Measurements from ENCODE around the gene UBE3B. TPM values are rescaled to one million over a fixed set of nuclear protein-coding genes. Genes with fewer than 3 reads are reported as not detected.
A peak's percentile ranks its signal among the peaks of the same experiment; 100 is the strongest.

UBE3B gene
- polyA plus RNA-seq, 3 donors: 14.4 to 25.9 (median 18.2) TPM

GRCh38 chr12:109580684-109581333 lies 103.4 kb downstream of the UBE3B start:
- no peaks in the 10 kb centered on the region for H3K79me2 ChIP-seq (ENCODE audit: insufficient read depth, low read length)
- H3K9me3 Mint-ChIP-seq: no peaks in the 10 kb centered on the region
- DNase-seq: no peak
- H3K27ac ChIP-seq (ENCODE audit: low read depth in 1 of 2, low read length in 2 of 2): no peak overlapping the region
- peak overlapping the region in 1 of 7 donors; percentile 65 for H3K27ac Mint-ChIP-seq
- no peak overlapping the region for H2AFZ ChIP-seq (ENCODE audit: insufficient read depth, low read depth, low read length, poor library complexity, severe bottlenecking)
- peaks cover 24 to 64% of the 10 kb centered on the region in 2 donors for H3K36me3 ChIP-seq (replicated peaks in 1 of 2; ENCODE audit: control insufficient read depth in 1 of 2, insufficient read depth in 2 of 2, low read length in 2 of 2)
- no peak overlapping the region for H3K9ac ChIP-seq (ENCODE audit: insufficient read depth, low read length, poor library complexity, severe bottlenecking)
- H3K36me3 Mint-ChIP-seq: peaks cover 56 to 59% of the 10 kb centered on the region in 2 donors
- no peak overlapping the region for H3K4me3 Mint-ChIP-seq
- no peaks in the 10 kb centered on the region for H3K27me3 ChIP-seq (ENCODE audit: control insufficient read depth in 2 of 2, insufficient read depth in 2 of 2, low read length in 2 of 2)
- TF ChIP-seq, protein P1, sequence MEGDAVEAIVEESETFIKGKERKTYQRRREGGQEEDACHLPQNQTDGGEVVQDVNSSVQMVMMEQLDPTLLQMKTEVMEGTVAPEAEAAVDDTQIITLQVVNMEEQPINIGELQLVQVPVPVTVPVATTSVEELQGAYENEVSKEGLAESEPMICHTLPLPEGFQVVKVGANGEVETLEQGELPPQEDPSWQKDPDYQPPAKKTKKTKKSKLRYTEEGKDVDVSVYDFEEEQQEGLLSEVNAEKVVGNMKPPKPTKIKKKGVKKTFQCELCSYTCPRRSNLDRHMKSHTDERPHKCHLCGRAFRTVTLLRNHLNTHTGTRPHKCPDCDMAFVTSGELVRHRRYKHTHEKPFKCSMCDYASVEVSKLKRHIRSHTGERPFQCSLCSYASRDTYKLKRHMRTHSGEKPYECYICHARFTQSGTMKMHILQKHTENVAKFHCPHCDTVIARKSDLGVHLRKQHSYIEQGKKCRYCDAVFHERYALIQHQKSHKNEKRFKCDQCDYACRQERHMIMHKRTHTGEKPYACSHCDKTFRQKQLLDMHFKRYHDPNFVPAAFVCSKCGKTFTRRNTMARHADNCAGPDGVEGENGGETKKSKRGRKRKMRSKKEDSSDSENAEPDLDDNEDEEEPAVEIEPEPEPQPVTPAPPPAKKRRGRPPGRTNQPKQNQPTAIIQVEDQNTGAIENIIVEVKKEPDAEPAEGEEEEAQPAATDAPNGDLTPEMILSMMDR (IDR thresholded peaks at IDR 0.05): no peak
- H4K20me1 ChIP-seq (ENCODE audit: insufficient read depth, low read length): no peaks in the 10 kb centered on the region
- intact Hi-C loops (cut with micrococcal nuclease): no loop called here
- no peak overlapping the region for H3K4me3 ChIP-seq (replicated peaks in 1 of 3; ENCODE audit: low read depth in 2 of 3, low read length in 3 of 3)
- H3K4me1 ChIP-seq (ENCODE audit: control insufficient read depth in 1 of 2, insufficient read depth in 2 of 2, low read length in 2 of 2): no peaks in the 10 kb centered on the region
- no peak overlapping the region for H3K4me2 ChIP-seq (replicated peaks; ENCODE audit: extremely low read depth, low read length, poor library complexity, severe bottlenecking)
- H3K9me3 ChIP-seq (replicated peaks in 1 of 2; ENCODE audit: control insufficient read depth in 1 of 2, insufficient read depth in 1 of 2, low read length in 2 of 2): no peaks in the 10 kb centered on the region
- peaks cover 0 to 1% (median 0%) of the 10 kb centered on the region in 3 donors for H3K27me3 Mint-ChIP-seq (ENCODE audit: low read depth in 3 of 3)
- 97% methylated on average over 13 of the region's 13 CpGs for WGBS (ENCODE audit: insufficient coverage)
- no peaks in the 10 kb centered on the region for H3K4me1 Mint-ChIP-seq

DNA sequence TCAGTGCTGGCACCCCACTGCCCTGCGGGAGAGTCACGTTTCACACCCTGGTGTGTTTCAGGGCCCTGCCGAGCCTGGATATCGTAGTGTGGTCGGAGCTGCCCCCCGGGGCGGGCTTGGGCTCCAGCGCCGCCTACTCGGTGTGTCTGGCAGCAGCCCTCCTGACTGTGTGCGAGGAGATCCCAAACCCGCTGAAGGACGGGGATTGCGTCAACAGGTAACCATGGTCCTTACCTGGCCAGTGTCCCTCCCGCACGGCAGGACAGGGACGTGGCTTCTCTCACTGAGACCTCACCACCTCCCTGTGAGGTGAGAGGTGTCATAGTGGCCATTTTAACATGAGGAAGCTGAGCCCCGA lies 103.9 kb downstream of the UBE3B start:
- no peaks in the 10 kb centered on the region for H3K27me3 ChIP-seq (ENCODE audit: control insufficient read depth in 2 of 2, insufficient read depth in 2 of 2, low read length in 2 of 2)
- peaks cover 0 to 1% (median 0%) of the 10 kb centered on the region in 3 donors for H3K27me3 Mint-ChIP-seq (ENCODE audit: low read depth in 3 of 3)
- no peaks in the 10 kb centered on the region for H4K20me1 ChIP-seq (ENCODE audit: insufficient read depth, low read length)
- TF ChIP-seq, protein P1 (IDR thresholded peaks at IDR 0.05): no peak
- H3K9me3 ChIP-seq (replicated peaks in 1 of 2; ENCODE audit: control insufficient read depth in 1 of 2, insufficient read depth in 1 of 2, low read length in 2 of 2): no peaks in the 10 kb centered on the region
- H3K4me1 ChIP-seq (ENCODE audit: control insufficient read depth in 1 of 2, insufficient read depth in 2 of 2, low read length in 2 of 2): no peaks in the 10 kb centered on the region
- H3K4me1 Mint-ChIP-seq: no peaks in the 10 kb centered on the region
- H3K4me2 ChIP-seq (replicated peaks; ENCODE audit: extremely low read depth, low read length, poor library complexity, severe bottlenecking): no peak overlapping the region
- no peak overlapping the region for H3K4me3 Mint-ChIP-seq
- H2AFZ ChIP-seq (ENCODE audit: insufficient read depth, low read depth, low read length, poor library complexity, severe bottlenecking): no peak overlapping the region
- DNase-seq: no peak
- peaks cover 24 to 59% of the 10 kb centered on the region in 2 donors for H3K36me3 ChIP-seq (replicated peaks in 1 of 2; ENCODE audit: control insufficient read depth in 1 of 2, insufficient read depth in 2 of 2, low read length in 2 of 2)
- no peak overlapping the region for H3K4me3 ChIP-seq (replicated peaks in 1 of 3; ENCODE audit: low read depth in 2 of 3, low read length in 3 of 3)
- WGBS (ENCODE audit: insufficient coverage): 94% methylated on average over 9 of the region's 18 CpGs
- H3K79me2 ChIP-seq (ENCODE audit: insufficient read depth, low read length): no peaks in the 10 kb centered on the region
- H3K9ac ChIP-seq (ENCODE audit: insufficient read depth, low read length, poor library complexity, severe bottlenecking): no peak overlapping the region
- no peaks in the 10 kb centered on the region for H3K9me3 Mint-ChIP-seq
- intact Hi-C loops (cut with micrococcal nuclease): no loop called here
- no peak overlapping the region for H3K27ac ChIP-seq (ENCODE audit: low read depth in 1 of 2, low read length in 2 of 2)
- H3K36me3 Mint-ChIP-seq: peaks cover 54 to 59% of the 10 kb centered on the region in 2 donors
- no peak overlapping the region for H3K27ac Mint-ChIP-seq

Measured in CD14-positive monocyte (primary cell).